Panc1 (cell line): ENCODE measurements around the gene CALCOCO2.

ENCODE experiments used
- CTCF ChIP-seq: fragments of 450-650 bp; IDR thresholded peaks from 2 replicates; pipeline ENCODE4 v1.5.1; 2017; ENCODE audit warnings: mild to moderate bottlenecking
- POLR2AphosphoS5 ChIP-seq: IDR thresholded peaks from 2 replicates; pipeline ENCODE4 v1.6.1; 2012; ENCODE audit warnings: mild to moderate bottlenecking, low read depth, low read length, moderate library complexity
- TF ChIP-seq, protein P1 (sequence below), 2 experiments: IDR thresholded peaks; 2 replicates each; pipeline ENCODE4 v1.6.1; 2011 to 2012; ENCODE audit warnings: low read depth in 2 of 2, control low read depth in 1 of 2, low read length in 1 of 2, mild to moderate bottlenecking in 1 of 2, moderate library complexity in 1 of 2; ENCODE audit not compliant: insufficient read depth in 1 of 2

DNA sequence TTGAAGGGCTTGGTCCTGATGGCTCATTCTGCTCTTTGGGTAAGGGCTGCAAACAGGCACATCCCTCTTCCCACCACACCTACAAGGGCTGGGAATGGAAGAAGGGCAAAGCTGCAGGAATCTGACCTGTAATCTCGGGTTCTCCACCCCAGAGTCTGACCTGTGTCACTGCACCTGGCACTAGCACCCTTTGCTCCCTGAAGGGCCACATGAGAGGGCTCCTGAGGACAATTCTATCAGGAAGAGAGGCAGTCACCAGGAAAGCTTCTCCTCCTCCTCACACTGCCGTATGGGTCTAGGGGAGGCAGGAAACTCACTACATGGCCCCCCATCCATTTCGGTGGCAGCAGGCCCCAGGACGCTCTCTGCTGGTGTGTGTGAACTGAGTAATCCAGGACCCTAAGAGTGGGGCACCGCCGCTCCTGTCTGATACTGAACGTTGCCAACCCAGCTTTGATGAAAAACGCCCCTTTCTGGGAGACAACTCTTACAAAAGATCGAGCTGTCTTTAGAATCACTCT is 40.2 kb upstream of the CALCOCO2 start:
- TF ChIP-seq POLR2AphosphoS5: no peak
- no peak for TF ChIP-seq CTCF
- TF ChIP-seq, protein P1, sequence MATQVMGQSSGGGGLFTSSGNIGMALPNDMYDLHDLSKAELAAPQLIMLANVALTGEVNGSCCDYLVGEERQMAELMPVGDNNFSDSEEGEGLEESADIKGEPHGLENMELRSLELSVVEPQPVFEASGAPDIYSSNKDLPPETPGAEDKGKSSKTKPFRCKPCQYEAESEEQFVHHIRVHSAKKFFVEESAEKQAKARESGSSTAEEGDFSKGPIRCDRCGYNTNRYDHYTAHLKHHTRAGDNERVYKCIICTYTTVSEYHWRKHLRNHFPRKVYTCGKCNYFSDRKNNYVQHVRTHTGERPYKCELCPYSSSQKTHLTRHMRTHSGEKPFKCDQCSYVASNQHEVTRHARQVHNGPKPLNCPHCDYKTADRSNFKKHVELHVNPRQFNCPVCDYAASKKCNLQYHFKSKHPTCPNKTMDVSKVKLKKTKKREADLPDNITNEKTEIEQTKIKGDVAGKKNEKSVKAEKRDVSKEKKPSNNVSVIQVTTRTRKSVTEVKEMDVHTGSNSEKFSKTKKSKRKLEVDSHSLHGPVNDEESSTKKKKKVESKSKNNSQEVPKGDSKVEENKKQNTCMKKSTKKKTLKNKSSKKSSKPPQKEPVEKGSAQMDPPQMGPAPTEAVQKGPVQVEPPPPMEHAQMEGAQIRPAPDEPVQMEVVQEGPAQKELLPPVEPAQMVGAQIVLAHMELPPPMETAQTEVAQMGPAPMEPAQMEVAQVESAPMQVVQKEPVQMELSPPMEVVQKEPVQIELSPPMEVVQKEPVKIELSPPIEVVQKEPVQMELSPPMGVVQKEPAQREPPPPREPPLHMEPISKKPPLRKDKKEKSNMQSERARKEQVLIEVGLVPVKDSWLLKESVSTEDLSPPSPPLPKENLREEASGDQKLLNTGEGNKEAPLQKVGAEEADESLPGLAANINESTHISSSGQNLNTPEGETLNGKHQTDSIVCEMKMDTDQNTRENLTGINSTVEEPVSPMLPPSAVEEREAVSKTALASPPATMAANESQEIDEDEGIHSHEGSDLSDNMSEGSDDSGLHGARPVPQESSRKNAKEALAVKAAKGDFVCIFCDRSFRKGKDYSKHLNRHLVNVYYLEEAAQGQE (IDR thresholded peaks at IDR 0.05; ENCODE audit: insufficient read depth in 1 of 2, low read depth in 2 of 2, low read length in 1 of 2): no peak
